ENCODE data around the gene UPK2. TPM values are rescaled to one million over a fixed set of nuclear protein-coding genes. Genes with fewer than 3 reads are reported as not detected.
"Not testable (repeated sequence)": the region's sequence is repeated elsewhere in the genome, so short reads cannot be mapped to it uniquely, and the experiment has no call there.

UPK2 gene
- total RNA-seq, 1 donor from 2014 or later, result not detected

DNA sequence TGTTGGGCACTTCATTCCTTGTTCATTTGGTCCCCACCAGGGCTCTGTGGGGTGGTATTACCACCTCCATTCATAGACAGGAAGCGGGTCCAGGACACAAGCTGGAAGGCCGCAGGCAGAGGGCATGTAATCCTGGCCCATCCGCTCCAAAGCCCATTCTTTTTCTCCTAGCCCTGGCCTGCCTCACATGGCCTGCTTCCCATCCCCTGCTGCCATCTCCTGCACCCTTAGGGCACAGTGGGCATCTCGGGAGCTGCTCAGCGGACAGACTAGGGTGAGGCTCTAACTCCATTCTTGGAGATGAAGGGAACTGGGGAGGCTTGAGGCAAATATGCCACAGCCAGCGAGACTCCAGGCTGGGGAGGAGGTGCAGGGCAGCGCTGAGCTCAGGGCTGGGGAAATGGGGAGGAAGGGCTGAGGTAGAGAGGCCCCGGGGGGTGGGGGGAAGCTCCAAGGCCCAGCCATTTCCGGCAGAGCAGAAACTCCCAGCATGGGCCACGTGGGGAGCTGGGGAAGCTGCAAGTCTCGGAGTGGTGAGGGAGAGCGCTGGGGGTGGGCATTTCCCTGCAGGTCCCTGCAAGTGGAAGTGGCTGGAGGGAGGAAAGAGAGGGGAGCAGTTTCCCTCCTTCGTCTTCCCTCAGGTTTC is 16.0 kb upstream of the UPK2 start:
- H3K27ac Mint-ChIP-seq (ENCODE audit: unreplicated experiment), result no peak overlapping the region
- no peaks in the 10 kb centered on the region for H3K36me3 Mint-ChIP-seq (ENCODE audit: low read depth, unreplicated experiment)
- peaks cover 11% of the 10 kb centered on the region for H3K27me3 Mint-ChIP-seq (ENCODE audit: unreplicated experiment)
- DNase-seq (ENCODE audit: low spot score), result peak; percentile 62
- TF ChIP-seq, protein P1, sequence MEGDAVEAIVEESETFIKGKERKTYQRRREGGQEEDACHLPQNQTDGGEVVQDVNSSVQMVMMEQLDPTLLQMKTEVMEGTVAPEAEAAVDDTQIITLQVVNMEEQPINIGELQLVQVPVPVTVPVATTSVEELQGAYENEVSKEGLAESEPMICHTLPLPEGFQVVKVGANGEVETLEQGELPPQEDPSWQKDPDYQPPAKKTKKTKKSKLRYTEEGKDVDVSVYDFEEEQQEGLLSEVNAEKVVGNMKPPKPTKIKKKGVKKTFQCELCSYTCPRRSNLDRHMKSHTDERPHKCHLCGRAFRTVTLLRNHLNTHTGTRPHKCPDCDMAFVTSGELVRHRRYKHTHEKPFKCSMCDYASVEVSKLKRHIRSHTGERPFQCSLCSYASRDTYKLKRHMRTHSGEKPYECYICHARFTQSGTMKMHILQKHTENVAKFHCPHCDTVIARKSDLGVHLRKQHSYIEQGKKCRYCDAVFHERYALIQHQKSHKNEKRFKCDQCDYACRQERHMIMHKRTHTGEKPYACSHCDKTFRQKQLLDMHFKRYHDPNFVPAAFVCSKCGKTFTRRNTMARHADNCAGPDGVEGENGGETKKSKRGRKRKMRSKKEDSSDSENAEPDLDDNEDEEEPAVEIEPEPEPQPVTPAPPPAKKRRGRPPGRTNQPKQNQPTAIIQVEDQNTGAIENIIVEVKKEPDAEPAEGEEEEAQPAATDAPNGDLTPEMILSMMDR (IDR thresholded peaks at IDR 0.05; ENCODE audit: unreplicated experiment), result no peak
- H3K9me3 Mint-ChIP-seq (ENCODE audit: unreplicated experiment), result no peaks in the 10 kb centered on the region
- H3K4me3 Mint-ChIP-seq (ENCODE audit: unreplicated experiment), result no peak overlapping the region
- peaks cover 26% of the 10 kb centered on the region for H3K4me1 Mint-ChIP-seq (ENCODE audit: unreplicated experiment)

DNA sequence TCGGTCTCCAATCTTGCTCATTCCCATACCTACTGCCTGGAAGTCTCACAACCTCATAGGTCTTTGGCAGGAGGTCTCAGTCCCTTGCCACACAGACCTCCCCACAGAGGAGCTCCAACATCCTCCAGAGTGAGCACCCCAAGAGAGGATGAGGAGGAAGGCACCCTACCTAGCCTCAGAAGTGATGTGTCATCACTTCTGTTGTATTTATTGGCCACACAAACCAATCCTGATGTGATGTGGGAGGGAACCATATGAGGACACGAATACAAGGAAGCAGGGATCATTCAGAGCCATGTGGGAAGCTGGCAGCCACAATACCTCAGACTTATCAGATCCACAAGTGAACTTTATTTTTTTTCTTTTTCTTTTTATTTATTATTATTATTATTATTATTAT is 9.0 kb upstream of the UPK2 start:
- DNase-seq (ENCODE audit: low spot score), result no peak
- Mint-ChIP-seq H3K4me1 (ENCODE audit: unreplicated experiment) (no peaks in the 10 kb centered on the region), H3K4me3 (ENCODE audit: unreplicated experiment) (no peak overlapping the region), H3K36me3 (ENCODE audit: low read depth, unreplicated experiment) (no peaks in the 10 kb centered on the region), H3K27ac (ENCODE audit: unreplicated experiment) (no peak overlapping the region), H3K27me3 (ENCODE audit: unreplicated experiment) (no peaks in the 10 kb centered on the region), H3K9me3 (ENCODE audit: unreplicated experiment) (no peaks in the 10 kb centered on the region)
- TF ChIP-seq, protein P1 (IDR thresholded peaks at IDR 0.05; ENCODE audit: unreplicated experiment), result no peak

DNA sequence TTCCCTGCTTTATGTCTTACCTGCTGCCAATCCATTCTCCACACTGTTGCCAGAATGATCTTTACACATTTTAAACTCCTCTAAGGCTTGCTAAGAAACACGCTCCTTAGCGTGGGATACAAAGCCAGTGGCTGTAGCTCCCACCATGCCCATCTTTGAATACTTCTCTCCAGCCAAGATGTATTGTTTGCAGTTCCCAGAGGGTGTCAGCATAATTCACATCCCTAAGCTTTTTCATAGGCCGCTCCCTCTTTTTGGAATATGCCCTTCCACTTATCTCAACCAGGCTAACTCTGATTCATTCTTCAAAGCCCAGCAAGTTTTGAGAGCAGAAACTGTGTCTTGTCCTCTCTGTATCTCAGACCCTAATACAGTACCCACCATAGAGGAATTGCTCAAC is 8.1 kb upstream of the UPK2 start:
- H3K27ac Mint-ChIP-seq (ENCODE audit: unreplicated experiment), result no peak overlapping the region
- no peaks in the 10 kb centered on the region for H3K4me1 Mint-ChIP-seq (ENCODE audit: unreplicated experiment)
- H3K4me3 Mint-ChIP-seq (ENCODE audit: unreplicated experiment), result no peak overlapping the region
- no peaks in the 10 kb centered on the region for H3K9me3 Mint-ChIP-seq (ENCODE audit: unreplicated experiment)
- TF ChIP-seq, protein P1 (IDR thresholded peaks at IDR 0.05; ENCODE audit: unreplicated experiment), result no peak
- no peaks in the 10 kb centered on the region for H3K36me3 Mint-ChIP-seq (ENCODE audit: low read depth, unreplicated experiment)
- DNase-seq (ENCODE audit: low spot score), result no peak
- no peaks in the 10 kb centered on the region for H3K27me3 Mint-ChIP-seq (ENCODE audit: unreplicated experiment)

DNA sequence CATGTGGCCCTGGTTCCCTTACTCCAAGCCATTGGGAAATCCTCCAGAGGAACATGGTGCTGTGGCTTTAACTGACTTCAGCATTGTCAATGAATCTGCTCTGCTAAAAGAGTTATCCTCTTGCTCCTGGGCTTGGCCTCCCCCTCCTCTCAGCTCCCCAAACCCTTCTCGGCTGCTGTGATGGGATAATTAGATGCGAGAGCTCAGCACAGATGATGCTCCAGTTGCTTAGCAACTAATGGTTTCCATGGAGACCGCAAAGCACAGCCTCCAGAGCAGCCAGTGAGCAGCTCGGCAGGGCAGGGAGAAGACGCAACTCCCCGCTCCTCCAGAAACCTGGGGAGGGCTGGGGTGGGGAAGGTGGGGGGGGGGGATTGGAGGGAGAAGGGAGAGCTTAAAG is 2.8 kb upstream of the UPK2 start:
- Mint-ChIP-seq H3K4me1 (ENCODE audit: unreplicated experiment) (no peaks in the 10 kb centered on the region), H3K4me3 (ENCODE audit: unreplicated experiment) (no peak overlapping the region), H3K27ac (ENCODE audit: unreplicated experiment) (no peak overlapping the region), H3K36me3 (ENCODE audit: low read depth, unreplicated experiment) (no peaks in the 10 kb centered on the region), H3K27me3 (ENCODE audit: unreplicated experiment) (peaks cover 2% of the 10 kb centered on the region), H3K9me3 (ENCODE audit: unreplicated experiment) (no peaks in the 10 kb centered on the region)
- TF ChIP-seq, protein P1 (IDR thresholded peaks at IDR 0.05; ENCODE audit: unreplicated experiment), result no peak
- DNase-seq (ENCODE audit: low spot score), result peak; percentile 34

DNA sequence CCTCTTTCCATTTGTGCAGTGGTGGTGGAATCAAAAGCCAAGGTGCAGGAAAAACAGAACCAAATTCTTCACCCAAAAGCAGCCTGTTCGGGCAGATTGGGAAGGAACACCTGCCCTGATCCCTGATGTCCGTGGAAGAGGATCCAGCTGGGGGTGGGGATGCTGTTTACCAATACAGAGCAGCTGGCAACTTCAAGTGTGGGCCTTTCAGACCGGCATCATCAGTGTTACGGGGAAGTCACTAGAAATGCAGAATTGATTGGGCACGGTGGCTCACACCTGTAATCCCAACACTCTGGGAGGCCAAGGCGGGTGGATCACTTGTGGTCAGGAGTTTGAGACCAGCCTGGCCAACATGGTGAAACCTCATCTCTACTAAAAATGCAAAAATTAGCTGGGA is 2.1 kb upstream of the UPK2 start:
- H3K27me3 Mint-ChIP-seq (ENCODE audit: unreplicated experiment); H3K27ac Mint-ChIP-seq (ENCODE audit: unreplicated experiment); DNase-seq (ENCODE audit: low spot score); H3K4me1 Mint-ChIP-seq (ENCODE audit: unreplicated experiment); H3K36me3 Mint-ChIP-seq (ENCODE audit: low read depth, unreplicated experiment); H3K9me3 Mint-ChIP-seq (ENCODE audit: unreplicated experiment); H3K4me3 Mint-ChIP-seq (ENCODE audit: unreplicated experiment): not testable (repeated sequence)

Measured in endothelial cell (in vitro differentiated cells).